ENCODE measurements around the gene CT83.

The CT83 gene, protein sequence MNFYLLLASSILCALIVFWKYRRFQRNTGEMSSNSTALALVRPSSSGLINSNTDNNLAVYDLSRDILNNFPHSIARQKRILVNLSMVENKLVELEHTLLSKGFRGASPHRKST

DNA sequence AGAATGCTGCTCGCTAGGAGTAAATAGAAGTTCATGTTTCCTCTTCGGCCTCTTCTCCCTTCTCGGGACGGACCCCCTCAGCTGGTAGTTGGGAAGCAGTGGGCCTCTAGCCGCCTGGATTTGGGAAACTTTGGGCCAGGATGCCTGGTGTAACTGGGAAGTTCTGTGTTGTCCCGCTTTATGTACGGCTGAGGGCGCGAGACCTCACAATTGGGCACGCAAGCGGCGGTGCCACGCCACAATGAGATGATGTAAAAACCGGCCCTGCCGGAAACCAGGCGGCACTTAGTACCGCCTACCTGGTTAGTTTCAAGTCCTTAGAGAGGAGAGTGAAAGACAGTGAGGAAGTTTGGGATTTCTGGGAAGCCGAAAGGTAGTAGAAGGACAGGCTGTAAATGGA lies at the start of gene CT83:
TSS of gene CT83 (minus strand) at position 155 of the 400 bp plus-strand sequence. CDS start at position 35, 120 bp downstream.
- no peak for DNase-seq

DNA sequence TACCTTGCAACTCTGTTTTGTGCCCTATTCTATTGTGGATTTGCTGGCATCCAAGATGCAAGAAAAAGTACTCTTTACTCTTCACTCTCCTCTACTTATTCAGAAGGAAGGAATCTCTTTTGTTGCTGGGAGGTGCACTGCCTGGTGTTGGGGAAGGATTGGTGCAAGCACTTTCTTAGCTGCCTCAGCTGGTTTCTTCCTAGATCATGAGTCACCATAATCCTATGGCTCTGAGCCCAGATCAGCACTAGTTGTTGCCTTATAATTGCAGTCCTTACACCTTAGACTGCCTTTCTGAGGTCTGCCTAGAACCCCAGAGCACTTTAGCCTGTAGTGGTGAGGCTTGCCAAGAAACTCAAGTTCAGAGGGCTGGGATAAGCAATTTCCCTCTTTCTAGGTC lies 37.0 kb upstream of the CT83 start:
- DNase-seq, result no peak

DNA sequence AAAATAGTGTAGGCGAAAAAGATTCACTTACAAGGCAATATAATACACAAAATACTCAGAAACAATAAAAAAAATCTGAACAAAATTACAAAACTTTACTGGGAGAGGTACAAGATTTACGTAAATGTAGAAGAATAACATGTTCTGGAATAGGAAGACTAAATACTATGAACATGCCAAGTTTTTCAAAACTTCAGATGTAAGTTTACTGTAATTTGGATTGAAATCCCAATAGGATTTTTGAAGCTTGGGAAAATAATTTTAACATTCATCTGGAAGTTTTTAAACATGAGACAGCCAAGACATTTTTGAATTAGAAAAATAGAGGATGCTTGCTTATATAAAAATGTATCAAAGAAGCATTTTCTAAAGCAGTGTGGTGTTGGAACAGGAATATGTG lies 30.5 kb upstream of the CT83 start:
- DNase-seq, result no peak

DNA sequence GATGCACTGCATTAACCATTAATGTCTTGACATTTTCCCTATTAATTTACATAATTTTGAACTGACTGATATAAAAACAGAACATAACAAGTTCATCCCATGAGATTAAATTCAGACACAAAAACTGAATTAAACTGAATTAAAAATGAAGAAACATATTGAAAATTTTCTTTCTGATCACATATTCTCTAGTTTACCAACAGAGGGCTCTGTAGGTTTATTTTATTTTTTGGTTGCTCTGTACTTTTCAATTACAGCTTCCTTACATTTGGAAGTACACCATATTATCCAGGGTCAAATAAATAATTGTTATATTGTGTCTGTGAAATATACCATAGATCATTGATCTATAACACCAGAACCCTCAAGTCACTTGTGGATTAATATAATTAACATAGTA lies 27.3 kb upstream of the CT83 start:
- no peak for DNase-seq

DNA sequence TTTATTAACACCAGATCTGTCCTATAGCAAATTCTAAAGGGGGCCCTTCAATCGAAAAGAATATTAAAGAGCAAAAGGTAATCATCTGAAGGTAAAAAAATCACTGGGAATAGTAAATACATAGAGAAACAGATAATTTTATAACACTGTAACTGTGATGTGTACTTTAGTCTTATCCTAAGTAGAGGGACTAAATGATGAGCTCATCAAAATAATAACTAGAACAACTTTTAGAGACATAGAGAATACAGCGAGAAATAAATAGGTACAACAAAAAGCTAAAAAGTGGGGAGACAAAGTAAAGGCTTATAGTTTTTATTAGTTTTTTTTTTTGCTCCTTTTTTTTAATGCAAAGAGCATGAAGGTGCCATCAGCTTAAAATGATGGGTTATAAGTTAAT lies 17.3 kb upstream of the CT83 start:
- DNase-seq, result no peak

DNA sequence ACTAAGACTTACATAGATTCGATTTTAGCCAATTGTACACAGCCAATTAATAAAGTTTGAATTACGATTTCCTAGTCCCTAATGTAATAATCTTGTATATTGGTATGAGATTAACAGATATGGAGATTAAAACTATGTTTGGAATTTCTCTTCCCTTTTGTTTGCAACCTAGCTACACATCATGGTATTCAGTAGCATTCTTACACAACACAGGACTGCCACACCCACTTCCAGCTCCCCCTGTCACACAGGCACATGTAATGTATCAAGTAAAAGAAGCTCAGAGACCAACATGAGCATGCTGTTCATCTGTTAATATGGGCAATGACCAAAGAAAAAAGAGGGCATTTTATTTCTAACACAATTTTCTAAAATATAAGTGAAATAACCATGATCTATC lies 13.6 kb downstream of the CT83 start:
- no peak for DNase-seq

DNA sequence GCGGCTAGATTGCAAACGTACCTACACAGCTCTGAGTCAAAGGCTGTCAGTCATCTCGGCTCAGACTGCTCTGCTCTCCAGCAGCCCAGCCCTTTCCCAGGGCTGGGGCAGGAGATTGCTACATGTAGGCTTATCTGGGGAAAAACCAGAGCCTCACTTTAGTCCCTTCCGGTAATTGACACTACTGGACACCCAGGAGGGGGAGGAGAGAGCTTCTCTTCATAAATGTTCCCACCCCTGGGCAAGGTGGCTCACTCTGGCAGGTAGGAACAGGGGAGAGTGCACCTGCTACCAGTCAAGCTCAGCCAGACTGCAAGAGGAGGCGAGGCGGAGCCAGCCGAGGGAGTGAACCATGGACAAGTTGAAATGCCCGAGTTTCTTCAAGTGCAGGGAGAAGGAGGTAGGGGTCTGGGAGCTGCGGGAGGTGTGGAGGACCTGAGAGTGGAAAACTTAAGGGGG lies 26.4 kb downstream of the CT83 start, which contains the start of gene SLC6A14:
TSS of gene SLC6A14 (plus strand) at position 249 of the 459 bp plus-strand sequence. CDS start at position 353, 104 bp downstream.
- DNase-seq, result peak in 1 of 51 donors; percentile 0

DNA sequence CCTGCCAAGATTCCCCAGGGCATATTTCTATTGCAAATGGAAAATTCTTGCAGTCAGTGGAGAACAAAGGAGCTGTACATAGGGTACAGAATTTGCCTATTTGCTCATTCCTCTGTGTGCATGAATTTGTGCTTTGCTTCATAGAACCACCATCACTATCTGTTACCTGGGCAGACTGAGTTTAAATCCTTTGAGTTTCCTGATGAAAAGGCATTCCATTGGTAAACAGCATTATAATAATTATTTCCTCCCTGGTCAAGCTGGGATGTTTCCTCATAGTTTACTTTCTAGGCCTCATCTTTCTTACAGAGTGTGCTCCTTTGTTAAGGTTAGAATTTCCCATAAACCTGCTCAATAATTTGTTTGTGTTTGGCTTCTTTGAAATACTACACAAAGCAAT lies 27.2 kb downstream of the CT83 start:
- no peak for DNase-seq

DNA sequence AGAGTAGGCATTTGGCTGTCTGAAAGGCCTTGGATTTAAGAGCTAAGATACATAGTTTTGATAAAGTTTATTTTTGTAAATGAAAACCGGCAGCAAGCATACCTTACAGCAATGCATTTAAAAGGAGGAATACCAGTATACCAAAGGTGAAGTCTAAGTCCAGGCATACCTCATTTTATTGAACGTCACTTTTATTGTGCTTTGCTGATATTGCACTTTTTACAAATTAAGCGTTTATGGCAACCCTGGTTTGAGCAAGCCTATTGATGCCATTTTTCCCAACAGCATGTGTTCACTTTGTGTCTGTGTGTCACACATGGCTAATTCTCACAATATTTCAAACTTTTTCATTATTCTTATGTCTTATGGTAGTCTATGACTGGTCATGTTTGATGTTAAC lies 34.8 kb downstream of the CT83 start:
- no peak for DNase-seq

DNA sequence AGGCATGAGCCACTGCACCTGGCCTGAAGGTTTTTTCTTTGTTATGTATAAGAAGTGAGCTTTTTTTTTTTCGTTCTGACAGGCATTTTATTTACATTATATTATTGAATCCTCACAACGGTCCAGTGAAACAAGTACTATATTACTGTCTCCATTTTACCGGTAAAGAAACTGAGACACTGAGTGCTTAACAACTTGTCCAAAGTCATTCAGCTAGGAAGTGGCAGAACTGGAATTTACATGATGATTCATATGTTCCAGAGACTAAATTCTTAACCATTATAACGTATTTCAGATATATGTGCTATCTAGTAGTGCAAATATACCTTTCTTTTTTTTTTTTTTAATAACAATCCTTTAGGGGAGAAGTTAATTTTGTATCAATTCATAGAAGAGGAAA lies 44.8 kb downstream of the CT83 start:
- no peak for DNase-seq

DNA sequence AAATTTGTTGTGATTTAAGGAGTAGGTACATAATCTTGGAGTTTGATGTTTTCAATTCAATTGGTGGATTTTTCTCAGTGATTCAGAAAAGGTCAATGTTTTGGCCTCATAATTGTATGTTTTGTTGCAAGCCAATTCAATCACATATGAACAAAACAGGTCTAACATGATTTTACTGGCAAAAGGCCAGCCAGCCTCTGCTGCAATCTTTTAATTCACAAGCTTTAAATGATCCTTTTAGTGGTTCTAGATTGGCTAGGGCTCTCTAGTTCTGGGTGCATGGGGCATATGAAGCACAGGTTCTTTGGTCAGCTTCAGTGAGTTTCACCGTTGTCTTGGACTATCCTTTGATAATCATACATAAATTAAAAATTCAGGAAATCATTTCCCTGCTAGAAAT lies 45.6 kb downstream of the CT83 start:
- no peak for DNase-seq

DNA sequence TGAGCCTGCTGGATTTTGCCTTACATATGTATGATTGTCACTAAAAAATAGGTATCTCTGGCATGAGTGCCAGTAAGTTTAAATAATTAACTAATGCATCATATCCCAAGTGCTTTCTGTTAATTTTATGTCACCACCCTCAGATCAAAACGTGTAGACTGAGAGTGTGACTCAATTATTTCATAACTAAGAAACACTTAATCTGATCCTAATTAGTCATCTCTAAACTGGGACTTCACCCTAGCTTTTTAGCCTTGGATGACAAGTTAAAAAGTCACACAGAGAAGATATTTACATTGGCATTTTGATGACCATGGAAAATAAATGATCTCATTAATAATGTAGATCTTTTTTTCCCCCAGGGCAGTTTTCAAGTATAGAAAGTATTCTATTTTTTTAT lies 49.5 kb downstream of the CT83 start:
- no peak for DNase-seq

All from hypothalamus (tissue), 51 donors.